ENCODE data around the gene DIP2C. TPM values are rescaled to one million over a fixed set of nuclear protein-coding genes. Genes with fewer than 3 reads are reported as not detected.

Gene DIP2C
- total RNA-seq, 1 experiment from 2014 or later, result 11.0 TPM

GRCh38 chr10:670990-671389 lies 18.5 kb downstream of the DIP2C start:
- Mint-ChIP-seq H3K36me3 (peaks cover 7% of the 10 kb centered on the region), H3K27me3 (ENCODE audit: low read depth) (no peaks in the 10 kb centered on the region), H3K4me1 (peaks cover 4% of the 10 kb centered on the region; the same call in 1 of the 2 replicates), H3K27ac (peak overlapping the region; percentile 39; the same call in 1 of the 2 replicates), H3K4me3 (no peak overlapping the region), H3K9me3 (peaks cover 14% of the 10 kb centered on the region)
- ChIA-PET POLR2A (no interaction called here), CTCF (no interaction called here)
- ATAC-seq (no peak), DNase-seq (ENCODE audit: low spot score) (no peak)
- no peak for TF ChIP-seq PRDM15 (CRISPR knock-in tag; IDR thresholded peaks at IDR 0.05)
- no peak for TF ChIP-seq ZNF512 (CRISPR knock-in tag; IDR thresholded peaks at IDR 0.05; ENCODE audit: borderline replicate concordance)
- TF ChIP-seq ZNF532 (CRISPR knock-in tag; IDR thresholded peaks at IDR 0.05; ENCODE audit: borderline replicate concordance), result no peak
- TF ChIP-seq NR3C1 (CRISPR knock-in tag; conservative IDR thresholded peaks at IDR 0.05; ENCODE audit: low read depth), result no peak
- no peak for TF ChIP-seq IRF1 (CRISPR knock-in tag; IDR thresholded peaks at IDR 0.05)
- TF ChIP-seq FOXJ3 (CRISPR knock-in tag; IDR thresholded peaks at IDR 0.05; ENCODE audit: borderline replicate concordance), result no peak
- TF ChIP-seq, protein P1, sequence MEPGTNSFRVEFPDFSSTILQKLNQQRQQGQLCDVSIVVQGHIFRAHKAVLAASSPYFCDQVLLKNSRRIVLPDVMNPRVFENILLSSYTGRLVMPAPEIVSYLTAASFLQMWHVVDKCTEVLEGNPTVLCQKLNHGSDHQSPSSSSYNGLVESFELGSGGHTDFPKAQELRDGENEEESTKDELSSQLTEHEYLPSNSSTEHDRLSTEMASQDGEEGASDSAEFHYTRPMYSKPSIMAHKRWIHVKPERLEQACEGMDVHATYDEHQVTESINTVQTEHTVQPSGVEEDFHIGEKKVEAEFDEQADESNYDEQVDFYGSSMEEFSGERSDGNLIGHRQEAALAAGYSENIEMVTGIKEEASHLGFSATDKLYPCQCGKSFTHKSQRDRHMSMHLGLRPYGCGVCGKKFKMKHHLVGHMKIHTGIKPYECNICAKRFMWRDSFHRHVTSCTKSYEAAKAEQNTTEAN (CRISPR knock-in tag; IDR thresholded peaks at IDR 0.05), result no peak
- TF ChIP-seq ZNF219 (CRISPR knock-in tag; IDR thresholded peaks at IDR 0.05; ENCODE audit: borderline replicate concordance), result no peak
- TF ChIP-seq TCF7 (CRISPR knock-in tag; IDR thresholded peaks at IDR 0.05; ENCODE audit: low read depth), result no peak
- TF ChIP-seq ATF6 (CRISPR knock-in tag; IDR thresholded peaks at IDR 0.05), result no peak
- no peak for TF ChIP-seq JUN (CRISPR knock-in tag; IDR thresholded peaks at IDR 0.05)
- TF ChIP-seq, protein P2, sequence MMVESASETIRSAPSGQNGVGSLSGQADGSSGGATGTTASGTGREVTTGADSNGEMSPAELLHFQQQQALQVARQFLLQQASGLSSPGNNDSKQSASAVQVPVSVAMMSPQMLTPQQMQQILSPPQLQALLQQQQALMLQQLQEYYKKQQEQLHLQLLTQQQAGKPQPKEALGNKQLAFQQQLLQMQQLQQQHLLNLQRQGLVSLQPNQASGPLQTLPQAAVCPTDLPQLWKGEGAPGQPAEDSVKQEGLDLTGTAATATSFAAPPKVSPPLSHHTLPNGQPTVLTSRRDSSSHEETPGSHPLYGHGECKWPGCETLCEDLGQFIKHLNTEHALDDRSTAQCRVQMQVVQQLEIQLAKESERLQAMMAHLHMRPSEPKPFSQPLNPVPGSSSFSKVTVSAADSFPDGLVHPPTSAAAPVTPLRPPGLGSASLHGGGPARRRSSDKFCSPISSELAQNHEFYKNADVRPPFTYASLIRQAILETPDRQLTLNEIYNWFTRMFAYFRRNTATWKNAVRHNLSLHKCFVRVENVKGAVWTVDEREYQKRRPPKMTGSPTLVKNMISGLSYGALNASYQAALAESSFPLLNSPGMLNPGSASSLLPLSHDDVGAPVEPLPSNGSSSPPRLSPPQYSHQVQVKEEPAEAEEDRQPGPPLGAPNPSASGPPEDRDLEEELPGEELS (CRISPR knock-in tag; IDR thresholded peaks at IDR 0.05), result no peak
- TF ChIP-seq USF2 (CRISPR knock-in tag; IDR thresholded peaks at IDR 0.05), result no peak
- no peak for TF ChIP-seq ESRRA (CRISPR knock-in tag; IDR thresholded peaks at IDR 0.05; ENCODE audit: borderline replicate concordance)
- TF ChIP-seq, protein P3, sequence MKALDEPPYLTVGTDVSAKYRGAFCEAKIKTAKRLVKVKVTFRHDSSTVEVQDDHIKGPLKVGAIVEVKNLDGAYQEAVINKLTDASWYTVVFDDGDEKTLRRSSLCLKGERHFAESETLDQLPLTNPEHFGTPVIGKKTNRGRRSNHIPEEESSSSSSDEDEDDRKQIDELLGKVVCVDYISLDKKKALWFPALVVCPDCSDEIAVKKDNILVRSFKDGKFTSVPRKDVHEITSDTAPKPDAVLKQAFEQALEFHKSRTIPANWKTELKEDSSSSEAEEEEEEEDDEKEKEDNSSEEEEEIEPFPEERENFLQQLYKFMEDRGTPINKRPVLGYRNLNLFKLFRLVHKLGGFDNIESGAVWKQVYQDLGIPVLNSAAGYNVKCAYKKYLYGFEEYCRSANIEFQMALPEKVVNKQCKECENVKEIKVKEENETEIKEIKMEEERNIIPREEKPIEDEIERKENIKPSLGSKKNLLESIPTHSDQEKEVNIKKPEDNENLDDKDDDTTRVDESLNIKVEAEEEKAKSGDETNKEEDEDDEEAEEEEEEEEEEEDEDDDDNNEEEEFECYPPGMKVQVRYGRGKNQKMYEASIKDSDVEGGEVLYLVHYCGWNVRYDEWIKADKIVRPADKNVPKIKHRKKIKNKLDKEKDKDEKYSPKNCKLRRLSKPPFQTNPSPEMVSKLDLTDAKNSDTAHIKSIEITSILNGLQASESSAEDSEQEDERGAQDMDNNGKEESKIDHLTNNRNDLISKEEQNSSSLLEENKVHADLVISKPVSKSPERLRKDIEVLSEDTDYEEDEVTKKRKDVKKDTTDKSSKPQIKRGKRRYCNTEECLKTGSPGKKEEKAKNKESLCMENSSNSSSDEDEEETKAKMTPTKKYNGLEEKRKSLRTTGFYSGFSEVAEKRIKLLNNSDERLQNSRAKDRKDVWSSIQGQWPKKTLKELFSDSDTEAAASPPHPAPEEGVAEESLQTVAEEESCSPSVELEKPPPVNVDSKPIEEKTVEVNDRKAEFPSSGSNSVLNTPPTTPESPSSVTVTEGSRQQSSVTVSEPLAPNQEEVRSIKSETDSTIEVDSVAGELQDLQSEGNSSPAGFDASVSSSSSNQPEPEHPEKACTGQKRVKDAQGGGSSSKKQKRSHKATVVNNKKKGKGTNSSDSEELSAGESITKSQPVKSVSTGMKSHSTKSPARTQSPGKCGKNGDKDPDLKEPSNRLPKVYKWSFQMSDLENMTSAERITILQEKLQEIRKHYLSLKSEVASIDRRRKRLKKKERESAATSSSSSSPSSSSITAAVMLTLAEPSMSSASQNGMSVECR (CRISPR knock-in tag; IDR thresholded peaks at IDR 0.05; ENCODE audit: borderline replicate concordance), result no peak

Data from WTC11 (cell line).